Suprapubic skin (tissue), 3 donors: ENCODE measurements around the gene AIG1.

Experiments
- EP300 ChIP-seq: sonication (generic); formaldehyde crosslinking; IDR thresholded peaks from one replicate; pipeline ENCODE4 v1.6.1; 2017; ENCODE audit warnings: antibody characterized with exemption
- POLR2A ChIP-seq, 2 donors: fragments of 450-650 bp; IDR thresholded peaks; one replicate each; pipeline ENCODE4 v1.6.1; 2017; ENCODE audit warnings: antibody characterized with exemption in 2 of 2, mild to moderate bottlenecking in 2 of 2, moderate library complexity in 2 of 2
- TF ChIP-seq, protein P1 (sequence below), 2 donors: fragments of 200-600 bp in 1 of 2; fragments of 450-650 bp in 1 of 2; sonication (generic) in 1 of 2; IDR thresholded peaks; one replicate each; pipeline ENCODE4 v1.5.1; 2016 to 2019; ENCODE audit warnings: antibody characterized with exemption in 2 of 2, mild to moderate bottlenecking in 1 of 2, moderate library complexity in 1 of 2

DNA sequence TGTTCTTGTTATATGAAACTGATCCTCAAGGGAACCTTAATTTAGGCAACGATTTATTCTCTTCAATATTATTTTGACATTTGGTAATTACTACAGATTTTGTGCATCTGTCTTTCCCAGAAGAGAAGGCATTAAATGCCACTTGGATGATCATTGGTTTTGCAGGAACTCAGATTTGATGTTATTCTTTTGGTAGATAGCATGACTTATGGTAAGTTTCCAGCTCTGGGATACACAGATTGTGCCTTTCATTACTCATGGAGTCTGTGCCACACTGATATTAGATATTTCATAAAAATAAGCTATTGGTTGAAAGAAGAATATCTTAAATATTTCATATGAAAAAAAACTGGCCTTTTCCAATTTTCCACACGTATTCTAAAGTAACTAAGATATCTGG, 120.1 kb downstream of the AIG1 start:
- TF ChIP-seq, protein P1, sequence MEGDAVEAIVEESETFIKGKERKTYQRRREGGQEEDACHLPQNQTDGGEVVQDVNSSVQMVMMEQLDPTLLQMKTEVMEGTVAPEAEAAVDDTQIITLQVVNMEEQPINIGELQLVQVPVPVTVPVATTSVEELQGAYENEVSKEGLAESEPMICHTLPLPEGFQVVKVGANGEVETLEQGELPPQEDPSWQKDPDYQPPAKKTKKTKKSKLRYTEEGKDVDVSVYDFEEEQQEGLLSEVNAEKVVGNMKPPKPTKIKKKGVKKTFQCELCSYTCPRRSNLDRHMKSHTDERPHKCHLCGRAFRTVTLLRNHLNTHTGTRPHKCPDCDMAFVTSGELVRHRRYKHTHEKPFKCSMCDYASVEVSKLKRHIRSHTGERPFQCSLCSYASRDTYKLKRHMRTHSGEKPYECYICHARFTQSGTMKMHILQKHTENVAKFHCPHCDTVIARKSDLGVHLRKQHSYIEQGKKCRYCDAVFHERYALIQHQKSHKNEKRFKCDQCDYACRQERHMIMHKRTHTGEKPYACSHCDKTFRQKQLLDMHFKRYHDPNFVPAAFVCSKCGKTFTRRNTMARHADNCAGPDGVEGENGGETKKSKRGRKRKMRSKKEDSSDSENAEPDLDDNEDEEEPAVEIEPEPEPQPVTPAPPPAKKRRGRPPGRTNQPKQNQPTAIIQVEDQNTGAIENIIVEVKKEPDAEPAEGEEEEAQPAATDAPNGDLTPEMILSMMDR (IDR thresholded peaks at IDR 0.05): no peak
- TF ChIP-seq POLR2A (IDR thresholded peaks at IDR 0.05) (no peak), EP300 (no peak)
